Stimulated activated CD4-positive, alpha-beta T cell treated with anti-CD3 and anti-CD28 coated beads, Interleukin-2, amount 100 ng/mL, for 48 hours (primary cell): ENCODE data around the gene PVALB.
A peak's percentile ranks its signal among the peaks of the same experiment; 100 is the strongest.

ENCODE experiments used
- DNase-seq, 2 donors: peaks; one replicate each; pipeline ENCODE4 v3.0.0-alpha.2; 2020

Gene PVALB

DNA sequence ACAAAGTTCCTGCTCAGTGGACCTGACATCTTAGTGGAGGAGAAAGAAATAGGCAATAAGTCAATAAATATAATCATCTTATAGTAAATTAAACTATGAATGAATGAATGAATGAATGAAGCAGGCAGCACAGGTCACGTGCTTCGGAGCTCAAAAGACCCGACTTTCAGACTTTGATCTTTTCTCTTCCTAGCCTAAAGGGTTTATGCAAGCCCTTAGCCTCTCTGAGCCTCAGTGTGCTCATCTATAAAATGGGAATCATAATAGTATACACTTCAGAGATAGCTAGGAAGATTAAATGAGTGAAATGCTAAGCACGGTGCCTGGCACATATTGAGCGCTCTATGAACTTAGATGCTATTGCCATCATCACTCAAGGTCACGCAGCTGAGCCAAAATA is 7.5 kb downstream of the PVALB start:
- DNase-seq = no peak

DNA sequence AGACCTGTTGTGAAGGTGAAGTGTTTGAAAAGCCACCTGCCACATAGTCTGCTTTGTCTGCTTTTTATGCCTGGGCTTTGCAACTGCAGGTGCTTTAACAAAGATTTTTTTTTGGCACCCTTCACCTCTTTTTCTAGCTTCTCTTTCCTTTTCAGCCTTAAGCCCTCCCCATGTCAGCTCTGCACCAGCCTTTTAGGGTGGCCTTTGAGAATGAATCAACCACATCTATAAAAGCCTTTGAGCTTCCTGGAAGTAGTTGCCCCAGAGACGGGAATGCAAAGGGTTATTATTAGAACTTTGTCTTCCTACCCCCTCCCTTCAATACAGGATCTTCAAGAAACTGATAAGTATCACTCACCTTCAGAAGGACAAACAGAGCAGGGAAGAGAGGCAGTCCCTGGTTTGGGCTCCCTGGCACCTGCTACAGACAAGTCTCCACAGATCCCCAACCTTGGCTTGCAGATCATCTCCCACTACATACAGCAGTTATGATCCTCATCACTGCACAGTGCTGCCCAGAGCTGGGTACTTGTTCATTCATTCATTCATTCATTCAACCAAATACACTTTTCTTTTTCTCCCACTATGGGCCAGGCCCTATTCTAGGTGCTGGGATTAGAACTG is 8.0 kb downstream of the PVALB start:
- DNase-seq = no peak

DNA sequence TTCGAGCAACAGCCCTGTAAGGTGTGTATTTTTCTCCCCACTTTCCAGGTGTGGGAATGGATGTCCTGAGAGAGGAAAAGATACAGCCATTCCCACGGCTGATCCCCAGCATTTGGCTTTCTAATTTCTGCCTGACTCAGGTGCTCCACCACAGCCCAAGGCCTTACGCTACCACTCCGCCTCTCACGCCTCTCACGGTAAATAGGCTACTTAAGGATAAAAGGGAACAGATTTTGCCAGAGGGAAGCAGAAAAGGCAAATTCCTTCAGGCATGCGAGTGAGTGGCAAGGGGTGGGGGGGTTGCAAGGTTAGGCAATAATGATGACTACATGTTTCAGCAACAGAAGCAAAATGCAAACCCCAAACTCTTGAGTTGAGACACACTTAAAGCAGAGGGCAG is 9.2 kb downstream of the PVALB start:
- no peak for DNase-seq

DNA sequence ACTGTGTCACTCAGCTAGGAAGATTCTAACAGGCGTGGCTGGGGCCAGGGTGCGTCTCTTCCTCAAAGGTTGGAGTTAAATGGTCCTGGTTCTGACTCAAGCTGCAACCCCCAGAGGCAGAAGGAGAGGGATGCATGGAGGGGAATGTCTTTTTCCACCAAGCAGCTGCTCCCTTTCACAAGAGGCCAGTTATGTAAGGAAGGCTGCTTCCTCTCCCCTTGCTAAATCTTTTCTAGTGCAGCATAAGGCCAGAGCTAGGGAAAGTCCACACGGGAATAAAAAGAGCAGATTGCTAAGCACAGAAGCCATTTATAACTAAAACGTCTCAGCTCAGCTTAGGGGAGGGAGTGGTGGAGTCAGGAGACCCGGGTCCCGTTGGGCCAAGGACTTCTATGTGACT is 10.0 kb downstream of the PVALB start:
- no peak for DNase-seq

DNA sequence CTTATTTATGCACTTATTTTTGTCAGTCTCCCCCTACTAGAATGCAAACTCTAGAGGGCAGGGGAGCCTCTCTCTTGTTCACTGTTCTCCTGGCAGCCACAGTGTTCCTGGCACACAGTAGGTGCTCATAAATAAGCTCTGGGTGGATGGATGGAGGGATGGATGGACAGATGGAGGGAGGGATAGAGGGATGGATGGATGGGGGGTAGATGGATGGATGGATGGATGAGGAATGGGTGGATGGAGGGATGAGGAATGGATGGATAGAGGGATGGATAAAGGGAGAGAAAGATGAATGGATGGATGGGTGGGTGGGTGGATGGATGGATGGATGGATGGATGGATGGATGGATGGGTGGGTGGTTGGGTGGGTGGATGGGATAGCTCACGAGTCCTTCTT is 13.5 kb downstream of the PVALB start:
- DNase-seq = no peak

DNA sequence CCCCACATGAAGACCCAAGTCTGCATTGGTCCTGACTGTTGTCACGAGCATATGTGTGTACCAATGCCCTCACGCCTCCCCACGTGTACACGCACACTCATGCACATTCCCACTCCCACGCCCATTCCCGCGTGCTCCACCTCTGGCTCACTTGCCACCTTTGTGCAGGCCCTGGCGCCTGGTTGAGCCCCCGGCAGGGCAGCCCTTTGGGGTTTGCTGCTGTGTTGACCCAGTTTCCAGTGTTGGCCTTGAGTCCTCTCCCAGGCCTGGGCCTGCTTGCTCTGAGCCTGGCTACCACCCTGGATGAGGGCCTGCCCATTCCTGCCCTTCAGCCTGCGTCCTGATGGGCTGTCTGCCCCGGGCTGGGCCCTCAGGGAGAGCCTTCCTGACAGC is 18.2 kb downstream of the PVALB start:
- DNase-seq = no peak

DNA sequence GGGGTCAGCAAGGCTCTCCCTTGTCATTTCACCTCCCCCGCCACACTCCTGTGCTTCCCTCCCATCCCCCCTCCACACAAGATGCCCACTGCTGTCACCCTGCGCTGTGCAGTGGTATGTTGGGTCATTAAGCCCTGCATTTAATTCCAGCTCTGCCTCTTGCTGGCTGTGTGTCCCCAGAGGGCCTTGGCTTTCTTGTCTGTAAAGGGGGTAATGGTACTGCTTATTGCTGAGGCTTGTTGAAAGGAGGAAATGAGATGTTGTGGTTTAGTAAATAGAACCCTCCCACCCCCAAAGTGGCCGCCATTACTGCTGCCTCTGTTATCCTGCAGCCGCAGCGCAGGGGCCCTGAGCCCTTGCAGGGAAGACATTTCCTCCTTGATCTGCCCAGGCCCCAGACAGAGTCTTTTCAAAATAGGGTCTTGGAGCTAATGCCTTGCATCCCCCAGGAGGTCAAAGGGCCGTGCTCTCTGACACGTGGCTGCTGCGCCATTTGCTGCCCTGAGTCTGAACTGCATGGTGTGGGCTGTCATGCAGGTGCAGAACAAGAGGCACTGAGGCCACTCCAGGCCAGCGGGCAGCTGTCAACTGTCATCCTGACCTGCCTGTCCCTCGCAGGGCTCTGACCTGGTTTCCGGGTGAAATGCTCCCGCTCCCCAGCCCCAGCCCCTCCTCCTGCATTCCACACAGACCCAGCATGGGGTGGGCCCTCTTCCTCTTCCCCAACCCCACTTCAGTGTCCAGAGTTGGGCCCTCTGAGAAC is 18.7 kb downstream of the PVALB start:
- DNase-seq = no peak

DNA sequence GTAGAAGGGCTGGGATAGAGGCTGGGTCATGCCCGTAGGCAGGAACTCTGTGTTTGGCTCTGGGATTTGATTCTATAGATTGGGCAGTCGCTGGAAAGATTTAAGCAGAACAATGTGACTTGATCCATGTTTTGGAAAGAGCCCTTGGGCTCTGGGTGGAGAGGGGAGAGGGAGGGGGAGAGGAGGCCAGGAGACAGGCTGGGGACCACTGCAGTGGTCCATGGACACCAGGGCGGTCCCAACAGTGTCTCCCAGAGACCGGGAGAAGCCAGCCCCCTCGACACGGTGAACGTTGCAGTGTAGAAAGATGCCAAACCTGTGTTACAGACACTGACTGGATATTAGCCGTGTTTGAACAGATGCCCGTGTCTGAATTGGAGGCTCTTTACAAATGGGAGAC is 19.5 kb downstream of the PVALB start:
- DNase-seq = no peak

DNA sequence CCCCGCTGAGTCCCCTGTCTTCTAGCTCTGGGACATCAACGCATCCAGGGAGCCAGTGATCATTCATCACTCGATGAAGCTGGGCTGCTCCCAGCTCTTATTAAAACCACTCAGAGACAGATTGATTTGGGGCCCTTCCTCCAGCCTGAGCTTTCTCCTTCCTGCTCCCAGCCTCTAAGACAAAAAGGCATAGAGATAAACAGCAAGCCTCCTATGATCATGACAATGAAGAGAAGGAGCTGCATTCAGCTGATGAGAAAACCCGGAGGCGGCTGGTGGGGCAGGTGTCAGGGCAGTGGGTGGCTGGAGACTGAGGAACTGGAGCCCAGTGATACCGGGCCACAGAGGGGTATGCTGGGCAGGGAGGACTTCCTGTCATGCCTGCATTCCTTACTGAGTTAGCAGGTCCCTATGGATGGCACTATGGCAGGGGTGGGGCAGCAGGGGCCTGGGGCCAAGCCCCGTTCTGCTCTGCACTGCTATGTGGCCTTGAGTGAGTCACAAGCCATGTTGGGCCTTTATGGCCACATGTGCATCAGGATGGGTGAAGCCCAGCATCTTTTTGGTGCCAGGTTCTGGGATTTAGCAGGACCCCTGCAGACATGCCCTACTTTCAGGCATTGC is 20.2 kb downstream of the PVALB start:
- DNase-seq = no peak

DNA sequence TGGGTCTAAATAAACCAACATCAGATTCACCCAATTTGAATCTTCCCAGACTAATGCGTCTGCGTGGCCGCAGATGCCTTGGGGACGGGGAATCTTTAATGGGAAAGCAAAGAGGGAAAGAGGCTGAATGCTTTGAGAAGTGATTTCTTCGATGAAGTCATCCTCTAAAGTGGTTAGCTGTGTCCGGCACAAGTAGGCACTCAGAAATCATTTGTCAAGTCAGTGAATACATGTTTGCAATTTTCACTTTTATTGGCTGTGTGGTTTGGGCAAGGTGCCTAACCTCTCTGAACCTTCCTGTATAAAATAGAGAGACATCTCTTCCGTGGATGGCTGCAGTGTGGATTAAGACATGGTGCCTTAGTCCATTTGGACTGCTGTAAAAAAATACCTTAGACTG is 21.2 kb downstream of the PVALB start:
- no peak for DNase-seq

DNA sequence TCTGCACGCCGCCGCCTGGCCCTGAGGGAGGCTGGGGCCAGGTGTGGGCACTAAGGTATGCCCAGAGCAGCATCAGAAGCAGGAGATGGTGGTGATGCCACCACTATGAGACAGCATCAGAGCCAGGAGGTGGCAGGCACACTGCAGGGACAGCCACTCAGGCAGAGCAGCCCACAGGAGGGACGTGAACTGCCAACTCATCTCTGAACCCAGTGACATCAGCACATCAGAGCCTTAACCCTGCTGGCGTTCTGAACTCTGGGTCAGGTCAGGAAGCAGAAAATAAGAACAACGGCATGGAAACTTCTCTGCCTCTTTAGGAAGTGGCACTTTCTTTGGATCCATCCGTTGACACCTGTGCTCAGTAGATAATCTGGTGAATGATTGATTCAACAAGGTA is 26.2 kb downstream of the PVALB start:
- DNase-seq = peak in 1 of 2 donors; percentile 26

DNA sequence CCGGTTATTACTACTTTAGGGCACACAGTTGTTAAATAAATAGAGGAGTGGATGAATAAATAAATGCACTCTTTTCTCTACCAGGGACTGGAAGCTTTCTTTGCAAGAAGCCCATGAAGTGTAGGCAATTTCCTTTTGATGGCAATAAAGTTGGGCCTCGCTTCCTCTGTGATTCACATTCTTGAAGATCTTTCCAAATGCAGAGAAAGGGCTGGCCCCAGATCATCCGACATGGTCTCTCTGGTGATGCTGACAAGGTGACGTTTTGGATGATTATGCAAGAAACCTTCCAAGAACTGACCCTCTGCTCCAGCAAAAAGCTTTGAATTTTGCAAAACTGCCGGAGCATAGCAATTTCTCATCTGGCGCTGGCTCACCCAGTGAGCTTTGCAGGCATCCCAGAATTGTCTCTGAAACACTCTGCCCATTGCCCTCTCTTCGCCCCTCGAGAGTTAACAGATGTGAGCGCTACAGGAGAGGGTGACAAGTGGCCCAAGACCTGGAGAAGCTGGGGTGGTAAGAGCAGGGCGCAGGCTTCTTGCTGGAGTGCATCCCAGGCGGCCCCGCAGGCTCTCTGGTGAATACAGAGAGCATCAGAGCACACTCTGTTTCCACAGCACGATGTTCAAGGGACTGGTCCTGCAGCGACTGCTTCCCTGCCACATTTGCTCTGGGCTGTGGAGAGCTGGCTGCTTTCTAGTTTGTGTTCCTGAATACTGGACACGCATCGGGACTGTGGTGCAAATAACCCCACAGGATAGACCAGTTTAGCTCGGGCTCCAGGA is 29.4 kb downstream of the PVALB start:
- DNase-seq = no peak

DNA sequence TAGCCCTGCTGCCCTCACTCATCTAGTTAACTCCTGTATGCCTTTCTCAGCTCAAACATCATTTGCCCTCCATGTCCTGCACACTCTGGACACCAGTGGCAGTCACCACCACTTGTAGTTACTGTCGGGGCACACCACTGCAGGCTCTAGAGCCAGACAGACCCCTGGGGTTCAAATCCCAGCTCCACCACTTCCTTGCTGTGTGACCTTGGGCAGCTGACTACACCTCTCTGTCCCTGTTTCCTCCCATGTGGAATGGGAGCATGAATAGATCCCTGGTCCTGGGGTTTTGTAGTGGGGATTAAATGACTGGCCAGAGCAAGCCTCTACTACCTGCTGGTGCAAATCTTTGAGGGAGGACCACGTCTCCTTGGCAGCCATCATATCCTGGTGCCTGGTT is 33.1 kb downstream of the PVALB start:
- DNase-seq = no peak

DNA sequence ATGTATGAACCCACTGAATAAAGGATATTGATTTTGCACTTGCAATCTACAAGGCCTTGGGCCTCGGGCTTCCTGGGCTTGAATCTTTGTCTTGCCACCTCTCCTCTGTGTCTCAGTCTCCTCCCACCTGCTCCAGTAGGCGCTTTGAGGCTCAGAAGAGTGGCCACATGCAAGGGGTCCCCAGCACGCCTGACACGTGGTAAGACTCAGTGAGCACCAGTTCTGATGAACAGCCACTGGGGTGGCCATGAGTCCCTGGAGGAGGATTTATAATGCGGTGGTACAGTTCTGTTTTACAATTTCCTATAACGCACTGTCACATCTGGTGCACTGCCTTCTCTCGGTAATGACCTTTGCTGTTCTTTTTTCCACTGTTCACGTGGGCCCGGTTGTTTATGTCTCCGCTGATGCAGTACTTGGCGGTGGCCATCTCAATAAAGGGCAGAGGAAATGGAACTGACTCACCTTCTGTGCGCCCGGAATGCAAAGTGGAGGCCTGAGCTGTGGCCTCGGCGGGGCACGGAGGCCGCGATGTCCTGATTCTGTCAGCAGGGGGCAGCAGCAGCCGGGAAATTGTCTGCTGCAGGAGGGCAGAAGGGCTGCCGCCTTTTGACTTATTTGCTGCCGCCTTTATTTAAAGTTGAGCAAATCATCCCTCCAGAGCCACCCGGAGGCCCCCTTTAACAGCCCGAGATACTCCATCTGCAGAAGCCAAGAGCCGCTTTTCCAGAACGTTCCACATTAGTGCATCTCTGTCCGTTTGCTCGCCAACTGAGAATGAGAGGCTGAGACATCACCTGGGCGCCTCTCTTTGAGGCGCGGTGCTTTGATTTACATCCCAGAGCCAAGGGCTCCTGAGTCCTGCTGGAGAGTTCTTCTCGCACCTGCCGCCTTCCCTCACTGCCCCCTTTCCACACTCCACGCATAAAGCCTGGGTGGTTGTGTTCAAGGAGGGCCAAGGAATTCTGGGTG is 34.9 kb downstream of the PVALB start:
- peak; percentile 92 for DNase-seq

DNA sequence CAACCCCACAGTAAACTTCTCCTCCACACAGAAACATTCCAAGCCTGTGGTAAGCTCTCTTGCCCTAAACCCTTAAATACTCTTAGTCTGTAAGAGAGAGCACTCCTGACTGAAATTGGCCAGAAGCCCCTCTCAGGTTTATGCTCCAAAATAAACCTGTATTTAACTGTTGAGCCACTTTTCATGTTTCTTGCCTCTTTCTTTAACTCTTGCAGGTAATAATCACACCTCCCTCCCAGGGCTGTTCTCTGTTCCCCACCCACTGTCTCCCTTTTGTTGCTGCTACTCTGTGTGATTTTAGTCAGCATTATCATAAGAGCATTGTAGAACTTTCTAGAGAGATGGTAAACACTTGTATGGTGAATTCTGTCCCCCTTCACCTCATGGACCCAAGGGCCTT is 38.8 kb downstream of the PVALB start:
- DNase-seq = no peak

DNA sequence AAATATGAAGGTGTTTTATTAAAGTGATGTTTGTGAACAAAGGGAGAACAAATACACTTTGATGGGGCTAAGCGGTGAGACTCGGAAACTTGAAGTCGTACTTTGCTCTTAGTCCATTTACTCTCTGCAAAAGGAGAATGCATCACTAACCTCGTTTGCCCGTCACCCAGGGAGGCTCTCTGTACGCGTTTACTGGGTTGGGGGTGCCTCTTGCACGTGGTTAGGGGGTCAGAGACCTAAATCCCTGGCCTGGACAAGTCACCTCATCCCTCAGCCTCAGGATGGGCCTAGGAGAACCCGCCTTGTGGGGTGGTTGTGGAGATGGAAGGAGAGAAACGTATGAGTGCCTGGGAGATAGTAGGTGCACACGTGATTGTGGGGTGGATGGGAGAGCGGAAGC is 40.1 kb downstream of the PVALB start:
- no peak for DNase-seq

DNA sequence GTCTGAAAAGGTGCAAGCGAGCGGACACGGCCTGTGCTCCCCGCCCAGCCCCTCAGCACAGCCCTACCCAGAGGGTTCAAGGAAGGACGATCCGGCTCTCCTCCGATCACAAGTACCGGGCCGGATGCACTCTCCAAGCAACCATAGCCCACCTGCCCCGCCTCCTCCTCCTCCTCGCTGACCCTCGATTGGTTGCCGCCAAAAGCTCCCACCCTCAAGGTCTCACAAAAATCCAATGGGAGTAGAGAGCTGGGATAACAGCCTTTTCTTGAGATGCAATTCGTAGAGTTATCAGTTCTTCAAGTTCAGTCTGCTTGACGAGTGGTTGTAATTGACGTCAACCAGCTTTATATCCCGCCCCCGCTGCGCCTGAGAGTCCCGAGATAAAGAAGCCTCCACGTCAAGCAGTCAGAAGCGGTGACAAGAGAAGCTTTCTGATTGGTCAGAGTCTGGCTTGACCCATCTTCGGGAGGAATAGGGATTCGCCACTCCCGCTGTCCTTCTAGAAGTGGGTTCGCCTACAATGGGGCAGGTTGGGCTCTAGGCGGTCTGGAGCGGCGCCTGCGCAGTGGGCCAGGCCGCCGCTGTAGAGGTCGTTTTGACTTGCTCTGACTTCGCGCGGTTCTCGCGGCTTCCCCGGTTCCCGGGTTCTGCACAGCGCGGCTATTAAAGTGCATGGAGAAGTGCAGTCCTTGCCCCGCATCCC is 40.7 kb downstream of the PVALB start, which contains the start of gene IFT27:
TSS of gene IFT27 (minus strand) at position 156 of the 706 bp plus-strand sequence. CDS start 412 bp downstream, outside the sequence.
- peak; percentile 88 to 91 for DNase-seq

DNA sequence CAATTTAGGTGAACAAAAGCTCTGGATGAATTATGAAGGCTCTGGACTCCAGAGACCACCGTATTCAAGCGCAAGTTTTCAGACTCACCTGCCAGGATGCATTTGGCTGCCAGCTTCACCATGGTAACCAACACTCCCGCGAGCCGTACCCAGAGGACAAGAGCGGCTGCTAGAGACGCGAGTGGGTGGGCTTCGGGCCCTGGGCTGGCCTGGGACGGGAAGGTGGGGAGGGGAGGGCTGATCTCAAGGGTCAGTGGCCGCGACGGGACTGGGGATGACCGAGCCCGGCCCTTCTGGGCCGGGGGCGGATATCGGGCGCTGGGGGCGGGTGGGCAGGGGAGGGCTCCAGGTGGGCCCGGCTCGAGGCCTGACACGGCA is 41.3 kb downstream of the PVALB start:
- DNase-seq = peak; percentile 10 to 22

DNA sequence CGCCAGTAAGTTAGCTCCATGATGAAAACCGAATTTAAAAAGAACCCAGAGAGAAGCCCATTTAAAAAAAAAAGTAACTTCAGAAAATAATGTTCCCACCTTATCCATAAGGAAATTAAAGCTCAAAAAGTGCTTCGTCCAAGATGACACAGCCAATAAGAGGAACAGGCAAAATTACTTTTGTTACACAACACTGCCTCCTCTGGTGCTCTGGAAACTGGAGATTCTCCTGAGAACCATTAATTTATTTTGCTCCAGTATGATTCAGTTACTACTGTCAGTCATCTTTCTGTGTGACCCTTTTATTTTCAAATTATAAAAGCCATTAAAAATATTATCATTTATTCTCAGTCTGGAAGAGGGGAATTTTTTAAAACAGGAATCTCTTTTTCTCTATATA is 42.9 kb downstream of the PVALB start:
- DNase-seq = no peak

DNA sequence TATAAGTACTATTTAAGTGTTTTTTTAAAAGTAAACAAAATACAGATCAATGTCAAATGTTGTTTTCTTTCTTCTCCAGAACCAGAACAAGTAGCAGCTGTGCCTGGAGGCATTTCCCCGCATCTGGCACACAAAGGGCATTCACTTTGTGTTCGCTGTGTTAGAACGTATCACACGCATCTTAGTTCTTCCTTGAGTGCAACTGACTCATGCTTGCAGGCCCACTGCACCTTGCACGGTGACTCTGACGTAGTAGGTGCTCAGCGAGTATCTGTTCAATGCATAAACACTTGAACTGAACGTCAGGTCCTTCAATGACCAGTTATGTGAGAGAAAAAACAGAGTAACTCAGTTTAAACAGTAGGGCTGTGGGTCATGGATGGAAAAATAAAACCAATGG is 44.4 kb downstream of the PVALB start:
- no peak for DNase-seq

DNA sequence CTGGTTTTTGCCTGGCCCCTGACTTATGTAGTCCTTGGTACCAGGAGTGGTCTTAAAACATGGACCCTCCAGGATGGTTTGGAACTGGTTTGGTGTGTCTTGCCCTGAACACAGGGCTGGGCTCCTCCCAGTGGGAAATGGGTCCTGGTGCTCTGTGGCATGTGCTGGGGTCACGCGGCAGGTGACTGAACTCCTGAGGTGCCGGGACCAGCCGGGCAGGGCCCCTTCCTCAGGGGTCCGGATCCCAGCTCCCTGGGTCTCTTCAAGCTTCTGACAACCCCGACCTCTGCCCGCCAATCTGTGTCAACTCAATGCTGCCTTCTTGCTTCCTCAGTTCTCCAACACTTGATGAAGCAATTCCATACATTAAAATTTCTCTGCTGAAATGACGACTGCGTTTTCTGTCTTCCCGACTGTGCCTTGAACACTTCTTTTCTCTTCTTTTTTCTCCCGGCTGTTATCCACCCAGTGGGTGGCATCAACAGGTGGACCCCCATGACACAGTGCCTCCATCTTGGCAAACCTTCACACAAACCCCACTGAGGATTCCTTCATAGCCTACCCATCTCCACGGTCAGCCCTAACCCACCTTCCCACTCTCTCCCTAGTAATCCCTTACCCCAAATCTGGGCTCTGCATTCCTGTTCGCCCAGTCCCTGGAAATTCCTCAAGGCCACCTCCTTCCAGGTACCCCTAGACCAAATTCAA is 45.3 kb downstream of the PVALB start:
- DNase-seq = no peak
